Mesendoderm (in vitro differentiated cells): ENCODE results near the gene BCAR3.
"Not testable (repeated sequence)": the region's sequence is repeated elsewhere in the genome, so short reads cannot be mapped to it uniquely, and the experiment has no call there.

Experiments
- DNase-seq: peaks from one replicate; pipeline ENCODE4 v3.0.0; 2013
- H2AK5ac ChIP-seq: 2 replicates; pipeline ENCODE4 v1.6.1; 2013; ENCODE audit warnings: low read length, inconsistent platforms
- H2BK120ac ChIP-seq: 2 replicates; pipeline ENCODE4 v1.6.1; 2013; ENCODE audit warnings: low read depth, mild to moderate bottlenecking, low read length, moderate library complexity, mixed read lengths
- H2BK15ac ChIP-seq: replicated peaks from 2 replicates; pipeline ENCODE4 v1.6.1; 2013; ENCODE audit warnings: low read depth, mild to moderate bottlenecking, moderate library complexity
- H2BK5ac ChIP-seq: 2 replicates; pipeline ENCODE4 v1.6.1; 2013; ENCODE audit warnings: low read length, inconsistent platforms
- H3K18ac ChIP-seq: 2 replicates; pipeline ENCODE4 v1.6.1; 2013; ENCODE audit warnings: mild to moderate bottlenecking, low read length, mixed read lengths
- H3K23ac ChIP-seq: one replicate; pipeline ENCODE4 v1.6.1; 2013; ENCODE audit warnings: low read length
- H3K27ac ChIP-seq: 2 replicates; pipeline ENCODE4 v1.5.1; 2013; ENCODE audit warnings: low read depth, mild to moderate bottlenecking, inconsistent platforms, low read length, moderate library complexity
- H3K27me3 ChIP-seq: 2 replicates; pipeline ENCODE4 v1.6.1; 2013; ENCODE audit warnings: low read length, control low read depth, mild to moderate bottlenecking, inconsistent platforms; ENCODE audit not compliant: insufficient read depth, poor library complexity
- H3K36me3 ChIP-seq: 2 replicates; pipeline ENCODE4 v1.6.1; 2013; ENCODE audit warnings: low read length, inconsistent platforms; ENCODE audit not compliant: control insufficient read depth, insufficient read depth
- H3K4ac ChIP-seq: one replicate; pipeline ENCODE4 v1.6.1; 2013; ENCODE audit warnings: low read depth, mild to moderate bottlenecking, low read length, moderate library complexity
- H3K4me1 ChIP-seq: 2 replicates; pipeline ENCODE4 v1.6.1; 2013; ENCODE audit warnings: low read depth, low read length, inconsistent platforms; ENCODE audit not compliant: control insufficient read depth
- H3K4me2 ChIP-seq: 2 replicates; pipeline ENCODE4 v1.6.1; 2013; ENCODE audit warnings: low read length
- H3K4me3 ChIP-seq: 2 replicates; pipeline ENCODE4 v1.5.1; 2013; ENCODE audit warnings: mild to moderate bottlenecking, low read length
- H3K56ac ChIP-seq: one replicate; pipeline ENCODE4 v1.6.1; 2013; ENCODE audit warnings: low read length
- H3K79me1 ChIP-seq: 2 replicates; pipeline ENCODE4 v1.6.1; 2013; ENCODE audit warnings: low read length, inconsistent platforms
- H3K79me2 ChIP-seq: 2 replicates; pipeline ENCODE4 v1.6.1; 2013; ENCODE audit warnings: mild to moderate bottlenecking, low read length; ENCODE audit not compliant: control insufficient read depth, insufficient read depth
- H3K9ac ChIP-seq: 2 replicates; pipeline ENCODE4 v1.6.1; 2013; ENCODE audit warnings: low read length, inconsistent platforms
- H4K5ac ChIP-seq: one replicate; pipeline ENCODE4 v1.6.1; 2013; ENCODE audit warnings: low read length
- H4K8ac ChIP-seq: one replicate; pipeline ENCODE4 v1.6.1; 2013; ENCODE audit warnings: low read depth, mild to moderate bottlenecking, control low read depth, low read length, moderate library complexity
- WGBS: extraction: QIAGEN DNeasy Blood & Tissue Kit; methylation state at CpG from one replicate; pipeline ENCODE4 v1.1.7; 2013; ENCODE audit warnings: low lambda C conversion rate, missing lambda C conversion rate; ENCODE audit not compliant: insufficient coverage; ENCODE audit errors: extremely low coverage; 5-methylcytosine and 5-hydroxymethylcytosine counted together

The BCAR3 gene

DNA sequence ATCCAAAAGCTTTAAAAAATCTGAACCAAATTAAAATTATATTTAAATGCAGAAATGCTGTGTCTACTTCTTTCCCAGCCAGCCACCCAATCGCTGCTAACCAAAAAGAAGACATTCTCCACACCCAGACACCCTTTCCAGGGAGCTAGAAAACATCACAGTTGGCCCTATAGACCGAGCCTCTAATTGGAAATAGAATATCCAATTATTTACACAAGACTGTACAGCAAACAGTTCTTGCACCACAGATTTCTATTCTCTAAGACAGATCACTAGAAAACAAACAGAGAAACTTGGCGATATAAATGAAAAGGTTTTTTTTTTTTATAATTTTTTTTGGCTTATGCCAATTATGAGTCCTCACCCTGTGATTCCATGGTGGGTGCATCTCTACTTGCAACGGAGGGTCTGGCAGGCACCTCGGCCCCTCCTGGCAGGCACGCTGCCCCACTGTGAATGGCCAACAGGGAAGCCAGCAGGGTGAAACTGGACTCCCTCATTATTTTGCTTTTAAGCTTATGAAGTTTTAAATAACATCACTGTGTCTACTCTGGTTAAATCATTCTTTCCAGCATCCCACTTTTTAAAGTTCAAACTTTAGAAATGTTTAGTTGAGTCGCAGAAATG lies 29.2 kb downstream of the BCAR3 start:
- Histone ChIP-seq H3K27ac (no peak overlapping the region), H2BK15ac (no peak overlapping the region), H3K36me3 (peaks cover 5% of the 10 kb centered on the region), H3K56ac (no peak overlapping the region), H3K4me1 (no peaks in the 10 kb centered on the region), H3K23ac (no peak overlapping the region), H3K18ac (no peak overlapping the region), H3K79me1 (peaks cover 46% of the 10 kb centered on the region), H3K4me2 (no peak overlapping the region), H3K4me3 (no peak overlapping the region), H3K9ac (no peak overlapping the region), H2BK5ac (no peak overlapping the region), H3K27me3 (no peaks in the 10 kb centered on the region), H3K4ac (no peak overlapping the region), H4K8ac (no peak overlapping the region), H4K5ac (no peak overlapping the region), H2AK5ac (no peak overlapping the region), H2BK120ac (no peak overlapping the region), H3K79me2 (peaks cover 47% of the 10 kb centered on the region)
- no CpG with 5 or more reads among the region's 7 CpGs for WGBS
- DNase-seq = no peak

- no peak overlapping the region for H3K18ac ChIP-seq
- H4K5ac ChIP-seq = no peak overlapping the region
- no peak overlapping the region for H4K8ac ChIP-seq
- no peak overlapping the region for H3K4ac ChIP-seq
- no peak overlapping the region for H3K4me3 ChIP-seq
- no peaks in the 10 kb centered on the region for H3K4me1 ChIP-seq
- no peak overlapping the region for H3K23ac ChIP-seq
- no peak overlapping the region for H2BK5ac ChIP-seq
- H2BK120ac ChIP-seq = no peak overlapping the region
- H3K79me1 ChIP-seq = peaks cover 45% of the 10 kb centered on the region
- no peak overlapping the region for H2AK5ac ChIP-seq
- WGBS = no CpG with 5 or more reads among the region's 8 CpGs
- H3K79me2 ChIP-seq = peaks cover 47% of the 10 kb centered on the region
- no peak overlapping the region for H3K27ac ChIP-seq
- H3K56ac ChIP-seq = no peak overlapping the region
- DNase-seq = no peak
- no peaks in the 10 kb centered on the region for H3K27me3 ChIP-seq
- H2BK15ac ChIP-seq = no peak overlapping the region
- no peak overlapping the region for H3K4me2 ChIP-seq
- peaks cover 5% of the 10 kb centered on the region for H3K36me3 ChIP-seq
- no peak overlapping the region for H3K9ac ChIP-seq
Observed at GRCh38 chr1:93651695-93652094, 29.9 kb downstream of the BCAR3 start.

DNA sequence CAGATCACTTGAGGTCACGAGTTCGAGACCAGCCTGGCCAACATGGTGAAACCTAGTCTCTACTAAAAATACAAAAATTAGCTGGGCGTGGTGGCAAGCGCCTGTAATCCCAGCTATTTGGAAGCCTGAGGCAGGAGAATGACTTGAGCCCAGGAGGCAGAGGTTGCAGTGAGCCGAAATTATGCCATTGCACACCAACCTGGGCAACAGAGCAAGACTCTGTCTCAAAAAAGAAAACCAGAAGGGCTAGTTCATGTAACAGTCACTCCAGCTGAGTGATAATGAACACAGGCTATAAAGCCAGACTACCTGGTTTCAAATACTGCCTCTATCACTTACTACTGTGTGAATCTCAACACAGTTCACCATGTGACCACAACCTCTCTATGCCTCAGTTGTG lies 31.5 kb downstream of the BCAR3 start:
- DNase-seq, H4K5ac ChIP-seq, H2BK15ac ChIP-seq, H3K4me1 ChIP-seq, H3K27ac ChIP-seq, H3K56ac ChIP-seq, H2BK5ac ChIP-seq, H3K4me2 ChIP-seq, H4K8ac ChIP-seq, H3K9ac ChIP-seq, H2BK120ac ChIP-seq, H2AK5ac ChIP-seq, H3K4ac ChIP-seq, H3K23ac ChIP-seq, H3K36me3 ChIP-seq, H3K27me3 ChIP-seq, H3K4me3 ChIP-seq, H3K18ac ChIP-seq: not testable (repeated sequence)
- Histone ChIP-seq H3K79me2 (peaks cover 40% of the 10 kb centered on the region), H3K79me1 (peaks cover 40% of the 10 kb centered on the region)
- WGBS = no CpG with 5 or more reads among the region's 5 CpGs

DNA sequence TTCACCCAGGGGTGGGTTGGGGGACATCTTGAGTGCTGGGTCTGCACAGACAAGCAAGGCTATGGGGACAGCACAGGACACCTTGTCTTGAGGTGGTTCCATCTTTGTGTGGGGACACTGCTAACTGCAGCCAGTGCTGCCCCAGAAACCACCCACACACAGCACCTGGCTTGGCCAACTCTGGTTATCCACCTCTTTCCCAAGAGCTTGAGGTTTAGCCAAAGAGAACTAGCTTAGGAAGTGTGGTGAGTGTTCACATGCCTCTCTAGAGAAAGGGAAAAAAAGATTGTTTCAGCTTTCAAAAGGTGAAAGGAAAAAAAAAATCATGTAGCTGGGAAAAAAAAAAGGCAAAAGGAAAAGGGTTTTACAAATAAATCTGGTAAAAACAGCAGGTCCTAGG lies 32.4 kb downstream of the BCAR3 start:
- Histone ChIP-seq H2BK5ac (peak overlapping the region; percentile 27), H3K27ac (no peak overlapping the region), H4K8ac (no peak overlapping the region), H3K56ac (no peak overlapping the region), H3K18ac (no peak overlapping the region), H3K36me3 (peaks cover 2% of the 10 kb centered on the region), H3K4me2 (no peak overlapping the region), H3K4me1 (peaks cover 3% of the 10 kb centered on the region), H3K79me1 (peaks cover 31% of the 10 kb centered on the region), H2BK15ac (no peak overlapping the region), H2BK120ac (no peak overlapping the region), H3K9ac (no peak overlapping the region), H3K79me2 (peaks cover 32% of the 10 kb centered on the region), H3K4me3 (no peak overlapping the region), H4K5ac (no peak overlapping the region), H3K27me3 (no peaks in the 10 kb centered on the region), H3K4ac (no peak overlapping the region), H2AK5ac (no peak overlapping the region), H3K23ac (no peak overlapping the region)
- DNase-seq = no peak

DNA sequence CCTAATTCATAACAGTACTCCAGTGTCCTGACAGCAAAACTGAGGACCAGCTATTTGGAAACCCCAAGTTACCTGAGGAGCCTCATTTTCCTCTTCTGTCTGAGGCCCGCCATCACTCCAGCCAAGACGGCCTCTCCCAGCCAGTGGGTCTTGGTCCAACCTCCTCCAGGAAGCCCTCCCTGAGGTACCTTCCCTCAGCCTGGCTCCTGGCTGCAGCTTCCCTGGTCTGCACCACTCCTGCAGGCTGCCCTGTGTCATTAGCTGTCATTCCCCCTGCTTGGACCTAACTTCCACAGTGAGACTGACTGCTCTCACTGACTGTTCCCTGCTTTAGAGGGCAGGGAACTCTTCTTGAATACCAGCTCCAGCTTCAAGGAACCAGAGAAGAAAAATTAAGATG lies 33.0 kb downstream of the BCAR3 start:
- peaks cover 3% of the 10 kb centered on the region for H3K4me1 ChIP-seq
- H2BK120ac ChIP-seq = no peak overlapping the region
- H4K8ac ChIP-seq = no peak overlapping the region
- H2BK15ac ChIP-seq = no peak overlapping the region
- H3K79me2 ChIP-seq = peaks cover 29% of the 10 kb centered on the region
- peaks cover 2% of the 10 kb centered on the region for H3K36me3 ChIP-seq
- peaks cover 28% of the 10 kb centered on the region for H3K79me1 ChIP-seq
- no peak overlapping the region for H3K4me2 ChIP-seq
- no peak overlapping the region for H3K27ac ChIP-seq
- WGBS = no CpG with 5 or more reads among the region's 2 CpGs
- DNase-seq = no peak
- peak overlapping the region; percentile 1 for H3K56ac ChIP-seq
- no peak overlapping the region for H3K18ac ChIP-seq
- no peak overlapping the region for H3K23ac ChIP-seq
- no peak overlapping the region for H3K4me3 ChIP-seq
- no peak overlapping the region for H3K4ac ChIP-seq
- H2AK5ac ChIP-seq = no peak overlapping the region
- no peak overlapping the region for H3K9ac ChIP-seq
- no peak overlapping the region for H2BK5ac ChIP-seq
- H3K27me3 ChIP-seq = no peaks in the 10 kb centered on the region
- H4K5ac ChIP-seq = peak overlapping the region; percentile 1

DNA sequence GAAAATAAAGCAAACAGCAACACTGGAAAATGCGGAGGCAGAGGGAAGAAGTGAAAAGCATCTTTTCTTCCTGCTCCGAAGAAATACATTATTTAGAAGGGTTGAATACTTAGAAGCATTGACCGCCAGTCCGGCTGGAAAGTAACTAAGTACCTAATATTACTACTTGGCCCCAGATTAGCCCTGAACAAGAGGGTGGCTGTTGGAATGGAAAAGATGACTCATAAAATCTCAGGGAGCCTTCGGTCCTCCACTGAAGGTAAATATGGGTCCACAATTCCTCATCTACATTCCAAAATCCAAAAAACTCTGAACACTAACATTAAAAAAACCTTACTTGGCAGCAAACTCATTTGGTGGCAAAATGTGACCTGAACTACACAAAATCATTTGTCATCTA lies 40.1 kb downstream of the BCAR3 start:
- no peak overlapping the region for H3K27ac ChIP-seq
- no peak overlapping the region for H2BK5ac ChIP-seq
- peaks cover 8% of the 10 kb centered on the region for H3K4me1 ChIP-seq
- no peak overlapping the region for H3K18ac ChIP-seq
- peaks cover 3% of the 10 kb centered on the region for H3K36me3 ChIP-seq
- H3K4ac ChIP-seq = no peak overlapping the region
- no CpG with 5 or more reads among the region's 5 CpGs for WGBS
- no peak overlapping the region for H2BK120ac ChIP-seq
- H3K27me3 ChIP-seq = no peaks in the 10 kb centered on the region
- H3K79me2 ChIP-seq = peaks cover 4% of the 10 kb centered on the region
- H3K56ac ChIP-seq = no peak overlapping the region
- no peak overlapping the region for H3K4me3 ChIP-seq
- peaks cover 19% of the 10 kb centered on the region for H3K79me1 ChIP-seq
- no peak overlapping the region for H3K23ac ChIP-seq
- H2BK15ac ChIP-seq = no peak overlapping the region
- peak overlapping the region; percentile 33 for H4K5ac ChIP-seq
- DNase-seq = no peak
- H4K8ac ChIP-seq = no peak overlapping the region
- no peak overlapping the region for H3K9ac ChIP-seq
- no peak overlapping the region for H3K4me2 ChIP-seq
- H2AK5ac ChIP-seq = no peak overlapping the region
